NT2/D1 (cell line): ENCODE data around the gene CARD14.

ENCODE experiments used
- DNase-seq: peaks from one replicate; pipeline ENCODE4 v3.0.0-alpha.2; 2011; ENCODE audit warnings: low read depth, low spot score
- H3K27me3 ChIP-seq: 2 replicates; pipeline ENCODE4 v1.6.0; 2011; ENCODE audit warnings: mild to moderate bottlenecking; ENCODE audit not compliant: insufficient read length, insufficient read depth
- H3K36me3 ChIP-seq: 2 replicates; pipeline ENCODE4 v1.6.1; 2011; ENCODE audit warnings: mild to moderate bottlenecking, low read length, mixed read lengths; ENCODE audit not compliant: insufficient read depth, insufficient read length
- H3K4me1 ChIP-seq: 2 replicates; pipeline ENCODE4 v1.5.1; 2011; ENCODE audit not compliant: insufficient read depth, insufficient read length
- H3K4me3 ChIP-seq: 2 replicates; pipeline ENCODE4 v1.5.1; 2011; ENCODE audit warnings: low read depth; ENCODE audit not compliant: insufficient read length
- H3K9ac ChIP-seq: 2 replicates; pipeline ENCODE4 v1.6.0; 2011; ENCODE audit warnings: low read depth; ENCODE audit not compliant: insufficient read length
- H3K9me3 ChIP-seq: 2 replicates; pipeline ENCODE4 v1.5.1; 2011; ENCODE audit warnings: mild to moderate bottlenecking, low read length; ENCODE audit not compliant: insufficient read depth
- SUZ12 ChIP-seq: IDR thresholded peaks from 2 replicates; pipeline ENCODE4 v1.6.1; 2011; ENCODE audit not compliant: insufficient read length, insufficient read depth; ENCODE audit errors: extremely low read depth
- YY1 ChIP-seq: IDR thresholded peaks from 2 replicates; pipeline ENCODE4 v1.6.1; 2011; ENCODE audit not compliant: insufficient read length, insufficient read depth
- ZNF274 ChIP-seq: IDR thresholded peaks from 2 replicates; pipeline ENCODE4 v1.6.1; 2011; ENCODE audit warnings: mild to moderate bottlenecking, low read depth, low read length

The CARD14 gene

GRCh38 chr17:80142929-80143328, 26.9 kb upstream of the CARD14 start:
- Histone ChIP-seq H3K4me3 (no peak overlapping the region), H3K9me3 (no peaks in the 10 kb centered on the region), H3K4me1 (peaks cover 4% of the 10 kb centered on the region), H3K27me3 (no peaks in the 10 kb centered on the region), H3K36me3 (peaks cover 83% of the 10 kb centered on the region), H3K9ac (no peak overlapping the region)
- DNase-seq: no peak
- TF ChIP-seq ZNF274 (no peak), YY1 (no peak), SUZ12 (no peak)

DNA sequence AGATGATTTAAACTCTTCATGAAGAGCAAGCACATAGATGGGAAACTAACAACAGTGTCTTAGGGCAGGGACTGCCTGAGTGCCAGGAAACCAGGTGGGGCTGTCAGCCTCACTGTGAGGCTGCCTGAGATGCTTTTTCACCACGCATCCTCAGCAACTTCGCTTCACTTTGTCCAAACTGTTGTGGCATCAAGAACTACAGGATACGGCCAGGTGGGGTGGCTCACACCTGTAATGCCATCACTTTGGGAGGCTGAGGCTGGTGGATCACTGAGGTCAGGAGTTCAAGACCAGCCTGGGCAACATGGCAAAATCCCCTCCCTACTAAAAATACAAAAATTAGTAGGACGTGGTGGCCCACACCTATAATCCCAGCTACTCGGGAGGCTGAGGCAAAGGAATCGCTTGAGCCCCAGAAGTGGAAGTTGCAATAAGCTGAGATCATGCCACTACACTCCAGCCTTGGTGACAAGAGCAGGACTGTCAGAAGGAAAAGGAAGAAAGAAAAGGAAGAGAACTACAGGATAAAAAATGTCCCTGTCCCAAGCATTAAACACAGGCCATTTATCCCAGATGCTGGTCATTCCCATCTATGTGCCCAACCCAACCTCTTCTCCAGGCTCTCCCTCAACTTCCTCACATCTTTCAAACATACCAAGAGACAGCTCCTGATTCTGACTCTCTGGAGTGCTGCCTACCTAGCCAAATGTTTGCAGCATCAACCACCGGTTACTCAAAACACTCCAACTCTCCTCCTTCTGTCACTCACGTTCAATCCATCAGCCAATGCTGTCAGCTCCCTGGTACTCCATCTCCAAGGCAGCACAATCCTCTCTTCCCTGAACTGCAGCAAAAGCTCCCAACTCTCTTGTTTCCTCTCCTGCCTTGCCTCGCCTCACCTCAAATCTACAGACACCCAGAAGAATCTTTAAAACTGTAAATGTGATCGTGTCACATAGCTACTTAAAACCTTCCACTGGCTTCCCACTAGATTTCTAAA, 24.5 kb upstream of the CARD14 start:
- H3K4me1 ChIP-seq: peaks cover 6% of the 10 kb centered on the region
- H3K9ac ChIP-seq: peak overlapping the region; percentile 99
- no peak for TF ChIP-seq SUZ12
- TF ChIP-seq ZNF274: no peak
- TF ChIP-seq YY1: no peak
- no peaks in the 10 kb centered on the region for H3K27me3 ChIP-seq
- peak overlapping the region; percentile 94 for H3K4me3 ChIP-seq
- no peak for DNase-seq
- H3K36me3 ChIP-seq: peaks cover 71% of the 10 kb centered on the region
- H3K9me3 ChIP-seq: no peaks in the 10 kb centered on the region

- no peak for DNase-seq
- Histone ChIP-seq H3K4me3 (peak overlapping the region; percentile 94), H3K27me3 (no peaks in the 10 kb centered on the region), H3K4me1 (peaks cover 6% of the 10 kb centered on the region), H3K36me3 (peaks cover 63% of the 10 kb centered on the region), H3K9ac (peak overlapping the region; percentile 99), H3K9me3 (no peaks in the 10 kb centered on the region)
- TF ChIP-seq YY1 (peak; percentile 18), SUZ12 (no peak)
Observed at GRCh38 chr17:80146121-80147034, 23.5 kb upstream of the CARD14 start.

GRCh38 chr17:80147035-80147822, 22.6 kb upstream of the CARD14 start, which contains the start of gene EIF4A3:
EIF4A3 (minus strand) TSS chr17:80147128; CDS start chr17:80146961, 167 bp downstream.
- no peaks in the 10 kb centered on the region for H3K27me3 ChIP-seq
- DNase-seq: peak; percentile 98
- H3K9ac ChIP-seq: peak within 1 kb of the TSS; percentile 99
- peaks cover 54% of the 10 kb centered on the region for H3K36me3 ChIP-seq
- peaks cover 11% of the 10 kb centered on the region for H3K4me1 ChIP-seq
- H3K4me3 ChIP-seq: peak within 1 kb of the TSS; percentile 94
- TF ChIP-seq SUZ12: no peak
- TF ChIP-seq YY1: peak; percentile 19
- no peak for TF ChIP-seq ZNF274
- H3K9me3 ChIP-seq: peaks cover 8% of the 10 kb centered on the region; the same call in 1 of the 2 replicates

GRCh38 chr17:80151333-80151732, 18.5 kb upstream of the CARD14 start:
- Histone ChIP-seq H3K4me1 (peaks cover 18% of the 10 kb centered on the region), H3K4me3 (no peak overlapping the region), H3K9me3 (peaks cover 37% of the 10 kb centered on the region), H3K36me3 (peaks cover 14% of the 10 kb centered on the region), H3K9ac (no peak overlapping the region), H3K27me3 (no peaks in the 10 kb centered on the region)
- DNase-seq: no peak
- TF ChIP-seq YY1: no peak
- TF ChIP-seq ZNF274: no peak
- TF ChIP-seq SUZ12: no peak

GRCh38 chr17:80152081-80152702, 17.6 kb upstream of the CARD14 start:
- Histone ChIP-seq H3K9me3 (peaks cover 45% of the 10 kb centered on the region), H3K4me3 (no peak overlapping the region)
- no peak for DNase-seq

More at GRCh38 chr17:80152081-80152702, 17.6 kb upstream of the CARD14 start:
- Histone ChIP-seq H3K36me3 (peaks cover 14% of the 10 kb centered on the region), H3K9ac (peak overlapping the region; percentile 39), H3K4me1 (peaks cover 18% of the 10 kb centered on the region), H3K27me3 (no peaks in the 10 kb centered on the region)
- TF ChIP-seq YY1 (no peak), SUZ12 (no peak), ZNF274 (no peak)
